A673 (cell line): ENCODE data around the gene LYRM4. TPM values are rescaled to one million over a fixed set of nuclear protein-coding genes. Genes with fewer than 3 reads are reported as not detected.
A peak's percentile ranks its signal among the peaks of the same experiment; 100 is the strongest.

Experiments used
- BruUV-seq: library from RNA; stranded (reverse); fragments of 400-500 nt; replicated peaks from 2 replicates; lab custom pipeline; 2021; lab: Mats Ljungman, UMichigan
- CTCF ChIA-PET: fragments of 300-600 bp; sonication (Branson Sonifier 250); formaldehyde crosslinking; loops from one replicate; lab custom pipeline; 2022; ENCODE audit warnings: antibody characterized with exemption; lab: Charles Lee
- POLR2A ChIA-PET: fragments of 300-600 bp; sonication (Branson Sonifier 250); formaldehyde crosslinking; loops from one replicate; lab custom pipeline; 2022; ENCODE audit warnings: antibody characterized with exemption; ENCODE audit not compliant: low non-redundant PET; lab: Charles Lee
- DNase-seq: peaks from one replicate; pipeline ENCODE4 v3.0.0-alpha.2; 2015; ENCODE audit warnings: low spot score
- H3K27ac ChIP-seq: fragments of 200-600 bp; sonication (generic); 2 replicates; pipeline ENCODE4 v1.5.1; 2016; ENCODE audit warnings: mixed run types, low read depth, mild to moderate bottlenecking, mixed read lengths, antibody characterized with exemption, low read length; ENCODE audit not compliant: poor library complexity, severe bottlenecking
- H3K27me3 ChIP-seq: fragments of 200-600 bp; sonication (generic); replicated peaks from 2 replicates; pipeline ENCODE4 v1.6.1; 2017; ENCODE audit warnings: mixed run types, low read depth, mild to moderate bottlenecking, mixed read lengths, antibody characterized with exemption, low read length; ENCODE audit not compliant: insufficient read depth, poor library complexity
- H3K36me3 ChIP-seq: fragments of 200-600 bp; sonication (generic); 2 replicates; pipeline ENCODE4 v1.6.1; 2016; ENCODE audit warnings: mixed run types, mild to moderate bottlenecking, mixed read lengths, antibody characterized with exemption, low read length; ENCODE audit not compliant: insufficient read depth, poor library complexity, severe bottlenecking
- H3K4me1 ChIP-seq: fragments of 200-600 bp; sonication (generic); 2 replicates; pipeline ENCODE4 v1.6.1; 2017; ENCODE audit warnings: mixed run types, mild to moderate bottlenecking, mixed read lengths, antibody characterized with exemption, low read length; ENCODE audit not compliant: insufficient read depth, poor library complexity, severe bottlenecking
- H3K4me3 ChIP-seq: fragments of 200-600 bp; sonication (generic); 2 replicates; pipeline ENCODE4 v1.5.1; 2016; ENCODE audit warnings: low read depth, mixed run types, mild to moderate bottlenecking, mixed read lengths, low read length; ENCODE audit not compliant: poor library complexity, severe bottlenecking
- H3K9me3 ChIP-seq: fragments of 200-600 bp; sonication (generic); 2 replicates; pipeline ENCODE4 v1.6.1; 2016; ENCODE audit warnings: mixed run types, low read depth, mild to moderate bottlenecking, mixed read lengths, antibody characterized with exemption, low read length; ENCODE audit not compliant: poor library complexity, severe bottlenecking
- EZH2 ChIP-seq: fragments of 200-600 bp; sonication (generic); IDR thresholded peaks from 2 replicates; pipeline ENCODE4 v1.6.1; 2017; ENCODE audit warnings: borderline replicate concordance, low read depth, mild to moderate bottlenecking, mixed read lengths, antibody characterized with exemption, low read length; ENCODE audit not compliant: poor library complexity, severe bottlenecking
- intact Hi-C: fragments of 100-400 bp; cut with micrococcal nuclease; formaldehyde crosslinking; loops from one replicate; pipeline ENCODE4 v1.10.0; 2022; ENCODE audit not compliant: unreplicated experiment
- total RNA-seq: library from RNA; stranded (reverse); gene quantifications from 2 replicates; pipeline ENCODE4 v1.2.3, GENCODE V29; 2021
- TF ChIP-seq, protein P1 (sequence below): fragments of 300-800, 200-600 bp; sonication (generic); conservative IDR thresholded peaks from 2 replicates; pipeline ENCODE4 v1.5.1; 2017; ENCODE audit warnings: low read depth, mild to moderate bottlenecking, antibody characterized with exemption, low read length, moderate library complexity, mixed read lengths

LYRM4 gene
- total RNA-seq, 1 experiment from 2014 or later = 53.6 TPM

DNA sequence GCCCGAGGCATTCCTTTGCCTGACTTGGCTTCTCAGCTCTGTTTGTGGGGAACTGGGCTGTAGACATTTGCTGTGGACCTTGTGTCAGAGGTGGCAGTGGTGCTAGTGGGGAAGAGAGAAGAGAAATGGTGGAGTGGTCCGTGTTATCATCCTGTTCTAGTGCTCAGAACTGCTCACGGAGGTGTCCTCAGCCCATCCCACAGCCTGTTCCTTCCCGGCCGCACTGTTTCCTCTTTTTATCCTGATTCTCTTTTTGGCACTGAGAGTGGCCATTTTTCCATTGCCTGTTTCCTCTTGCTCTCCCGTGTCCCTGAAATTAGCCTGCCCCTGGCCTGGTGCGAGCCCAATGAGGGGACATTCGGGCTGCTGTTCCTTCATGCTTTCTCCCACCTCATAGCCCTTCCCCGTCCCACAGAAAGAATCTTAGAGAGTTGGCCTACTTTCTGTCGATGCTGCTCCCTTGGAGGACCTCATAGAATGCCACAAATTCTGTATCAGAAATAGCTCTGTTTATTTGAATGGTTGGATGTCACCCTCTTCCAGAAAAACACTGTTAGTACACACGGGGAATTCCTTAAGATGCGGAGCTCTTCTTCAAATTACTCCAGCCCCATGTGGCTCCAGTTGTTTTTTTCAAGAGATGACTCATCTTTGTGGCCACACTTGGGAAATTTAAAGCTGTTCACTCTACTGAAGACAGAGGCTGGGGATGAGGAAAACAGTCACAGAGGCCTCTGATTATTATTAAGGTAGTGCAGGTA, 26.6 kb upstream of the LYRM4 start:
- peak; percentile 50 for DNase-seq
- H3K27ac ChIP-seq = peak overlapping the region; percentile 12
- intact Hi-C loops = no loop called here

DNA sequence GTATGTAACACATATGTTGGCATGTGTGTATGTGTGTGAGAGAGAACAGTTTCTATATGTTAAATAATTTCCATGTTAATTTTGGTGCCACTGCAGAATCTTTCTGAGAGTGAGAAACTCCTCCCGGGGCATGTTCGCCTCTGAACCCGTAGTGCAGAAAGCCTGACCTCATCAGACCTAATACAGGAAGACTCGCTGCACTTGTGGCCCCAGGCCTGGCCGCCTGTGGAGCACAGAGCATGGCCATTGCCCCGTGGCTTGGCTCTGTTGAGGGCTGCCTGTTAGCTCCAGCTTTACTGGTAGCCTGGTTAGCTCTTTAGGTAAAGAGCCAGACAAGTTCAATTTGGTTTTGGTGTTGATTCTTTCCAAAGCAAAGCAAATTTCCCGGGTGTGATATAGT, 26.0 kb upstream of the LYRM4 start:
- no peak for DNase-seq
- no peaks in the 10 kb centered on the region for H3K9me3 ChIP-seq
- intact Hi-C loops = no loop called here
- no peaks in the 10 kb centered on the region for H3K36me3 ChIP-seq
- H3K4me3 ChIP-seq = no peak overlapping the region
- no TSS peak for BruUV-seq
- POLR2A ChIA-PET = no interaction called here
- no peak overlapping the region for H3K27ac ChIP-seq
- no peaks in the 10 kb centered on the region for H3K27me3 ChIP-seq
- peaks cover 7% of the 10 kb centered on the region for H3K4me1 ChIP-seq
- no peak for TF ChIP-seq EZH2
- TF ChIP-seq, protein P1, sequence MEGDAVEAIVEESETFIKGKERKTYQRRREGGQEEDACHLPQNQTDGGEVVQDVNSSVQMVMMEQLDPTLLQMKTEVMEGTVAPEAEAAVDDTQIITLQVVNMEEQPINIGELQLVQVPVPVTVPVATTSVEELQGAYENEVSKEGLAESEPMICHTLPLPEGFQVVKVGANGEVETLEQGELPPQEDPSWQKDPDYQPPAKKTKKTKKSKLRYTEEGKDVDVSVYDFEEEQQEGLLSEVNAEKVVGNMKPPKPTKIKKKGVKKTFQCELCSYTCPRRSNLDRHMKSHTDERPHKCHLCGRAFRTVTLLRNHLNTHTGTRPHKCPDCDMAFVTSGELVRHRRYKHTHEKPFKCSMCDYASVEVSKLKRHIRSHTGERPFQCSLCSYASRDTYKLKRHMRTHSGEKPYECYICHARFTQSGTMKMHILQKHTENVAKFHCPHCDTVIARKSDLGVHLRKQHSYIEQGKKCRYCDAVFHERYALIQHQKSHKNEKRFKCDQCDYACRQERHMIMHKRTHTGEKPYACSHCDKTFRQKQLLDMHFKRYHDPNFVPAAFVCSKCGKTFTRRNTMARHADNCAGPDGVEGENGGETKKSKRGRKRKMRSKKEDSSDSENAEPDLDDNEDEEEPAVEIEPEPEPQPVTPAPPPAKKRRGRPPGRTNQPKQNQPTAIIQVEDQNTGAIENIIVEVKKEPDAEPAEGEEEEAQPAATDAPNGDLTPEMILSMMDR = no peak
- CTCF ChIA-PET = no interaction called here

More for the DNA sequence above, 26.6 kb upstream of the LYRM4 start:
- H3K4me1 ChIP-seq = peaks cover 7% of the 10 kb centered on the region
- no peak for TF ChIP-seq EZH2
- TF ChIP-seq, protein P1 = no peak
- no peaks in the 10 kb centered on the region for H3K36me3 ChIP-seq
- H3K9me3 ChIP-seq = no peaks in the 10 kb centered on the region
- ChIA-PET CTCF (no interaction called here), POLR2A (no interaction called here)
- no TSS peak for BruUV-seq
- no peak overlapping the region for H3K4me3 ChIP-seq
- H3K27me3 ChIP-seq = no peaks in the 10 kb centered on the region

DNA sequence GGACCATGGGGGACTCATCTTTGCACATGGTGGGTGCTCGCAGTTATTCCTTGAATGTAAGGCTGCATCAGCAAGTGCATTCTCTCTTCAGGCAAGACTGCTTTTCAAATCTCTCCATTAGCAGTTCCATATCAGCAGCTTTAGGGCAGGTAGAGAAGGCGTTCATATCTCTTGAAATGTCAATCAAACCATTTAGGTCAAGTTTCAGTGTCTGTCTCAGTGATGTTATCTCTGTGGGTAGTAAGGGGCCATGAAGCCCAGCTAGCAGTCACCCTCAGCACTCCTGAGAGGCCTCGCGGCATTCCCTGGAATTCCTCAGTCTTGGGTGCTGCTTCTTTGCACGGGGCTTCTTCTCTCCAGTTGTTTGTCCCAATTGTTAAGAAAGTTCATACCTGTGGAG, 24.8 kb upstream of the LYRM4 start:
- TF ChIP-seq, protein P1 = no peak
- no peak for TF ChIP-seq EZH2
- no peaks in the 10 kb centered on the region for H3K27me3 ChIP-seq
- intact Hi-C loops = no loop called here
- H3K9me3 ChIP-seq = no peaks in the 10 kb centered on the region
- no peaks in the 10 kb centered on the region for H3K36me3 ChIP-seq
- ChIA-PET CTCF (interaction anchor here (0.5 kb wide), 1 partner anchor 322 kb away, joined by 7 read pairs; no protein-coding TSS in a partner anchor), POLR2A (no interaction called here)
- BruUV-seq = no TSS peak
- peaks cover 7% of the 10 kb centered on the region for H3K4me1 ChIP-seq
- H3K4me3 ChIP-seq = no peak overlapping the region
- no peak overlapping the region for H3K27ac ChIP-seq
- DNase-seq = no peak
